C4-2B (cell line): ENCODE data around the gene ANK3.

ENCODE experiments used
- CTCF ChIP-seq: fragments of 450-650 bp; conservative IDR thresholded peaks from 2 replicates; pipeline ENCODE4 v1.5.1; 2017; ENCODE audit warnings: mild to moderate bottlenecking
- ZFX ChIP-seq: fragments of 450-650 bp; IDR thresholded peaks from 2 replicates; pipeline ENCODE4 v1.6.1; 2017

- TF ChIP-seq CTCF: no peak
- TF ChIP-seq ZFX: no peak
These were observed 233.6 kb downstream of the ANK3 start for GRCh38 chr10:60155943-60156683.
